ENCODE data around the gene TRIM26.
"Not testable (repeated sequence)": the region's sequence is repeated elsewhere in the genome, so short reads cannot be mapped to it uniquely, and the experiment has no call there.

The TRIM26 gene

DNA sequence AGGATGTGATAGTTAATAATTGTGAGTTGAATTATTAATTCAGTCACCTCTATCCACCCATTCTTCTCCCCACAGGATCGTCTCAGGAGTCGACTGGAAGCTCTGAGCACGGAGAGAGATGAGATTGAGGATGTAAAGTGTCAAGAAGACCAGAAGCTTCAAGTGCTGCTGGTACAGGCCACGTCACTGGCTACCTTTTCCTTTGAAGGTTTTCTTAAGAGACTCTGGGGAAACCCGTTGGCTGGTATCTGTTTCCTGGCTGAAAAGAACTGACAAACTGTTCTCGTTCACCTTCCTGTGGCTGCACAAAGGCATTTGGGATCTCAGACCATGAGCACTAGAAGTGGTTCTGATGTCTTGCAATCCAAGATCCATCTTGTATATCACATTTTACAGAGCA is 46.1 kb downstream of the TRIM26 start:
- Histone ChIP-seq H3K4me2 (no peak overlapping the region), H3K27ac (no peak overlapping the region), H3K79me2 (ENCODE audit: insufficient read depth, low read depth) (no peaks in the 10 kb centered on the region), H3K27me3 (ENCODE audit: insufficient read depth, low read depth) (no peaks in the 10 kb centered on the region), H3K4me3 (IDR thresholded peaks at IDR 0.05; ENCODE audit: insufficient read depth, low read depth, low read length) (no peak overlapping the region), H3K9ac (no peak overlapping the region), H3K36me3 (ENCODE audit: insufficient read depth) (no peaks in the 10 kb centered on the region), H3K4me1 (ENCODE audit: low read depth, poor library complexity, severe bottlenecking) (no peaks in the 10 kb centered on the region), H4K20me1 (ENCODE audit: insufficient read depth) (no peaks in the 10 kb centered on the region), H2AFZ (ENCODE audit: low read depth) (no peak overlapping the region)
- TF ChIP-seq, protein P1, sequence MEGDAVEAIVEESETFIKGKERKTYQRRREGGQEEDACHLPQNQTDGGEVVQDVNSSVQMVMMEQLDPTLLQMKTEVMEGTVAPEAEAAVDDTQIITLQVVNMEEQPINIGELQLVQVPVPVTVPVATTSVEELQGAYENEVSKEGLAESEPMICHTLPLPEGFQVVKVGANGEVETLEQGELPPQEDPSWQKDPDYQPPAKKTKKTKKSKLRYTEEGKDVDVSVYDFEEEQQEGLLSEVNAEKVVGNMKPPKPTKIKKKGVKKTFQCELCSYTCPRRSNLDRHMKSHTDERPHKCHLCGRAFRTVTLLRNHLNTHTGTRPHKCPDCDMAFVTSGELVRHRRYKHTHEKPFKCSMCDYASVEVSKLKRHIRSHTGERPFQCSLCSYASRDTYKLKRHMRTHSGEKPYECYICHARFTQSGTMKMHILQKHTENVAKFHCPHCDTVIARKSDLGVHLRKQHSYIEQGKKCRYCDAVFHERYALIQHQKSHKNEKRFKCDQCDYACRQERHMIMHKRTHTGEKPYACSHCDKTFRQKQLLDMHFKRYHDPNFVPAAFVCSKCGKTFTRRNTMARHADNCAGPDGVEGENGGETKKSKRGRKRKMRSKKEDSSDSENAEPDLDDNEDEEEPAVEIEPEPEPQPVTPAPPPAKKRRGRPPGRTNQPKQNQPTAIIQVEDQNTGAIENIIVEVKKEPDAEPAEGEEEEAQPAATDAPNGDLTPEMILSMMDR (conservative IDR thresholded peaks at IDR 0.05; ENCODE audit: low read depth, low read length) = no peak

- not testable (repeated sequence) for H3K4me2 ChIP-seq; H3K4me1 ChIP-seq (ENCODE audit: low read depth, poor library complexity, severe bottlenecking); H3K36me3 ChIP-seq (ENCODE audit: insufficient read depth); H3K27me3 ChIP-seq (ENCODE audit: insufficient read depth, low read depth); H3K4me3 ChIP-seq (IDR thresholded peaks at IDR 0.05; ENCODE audit: insufficient read depth, low read depth, low read length); H3K9ac ChIP-seq; H2AFZ ChIP-seq (ENCODE audit: low read depth); H4K20me1 ChIP-seq (ENCODE audit: insufficient read depth); H3K79me2 ChIP-seq (ENCODE audit: insufficient read depth, low read depth); H3K27ac ChIP-seq
These were observed 48.0 kb downstream of the TRIM26 start for GRCh38 chr6:30165238-30165637.

DNA sequence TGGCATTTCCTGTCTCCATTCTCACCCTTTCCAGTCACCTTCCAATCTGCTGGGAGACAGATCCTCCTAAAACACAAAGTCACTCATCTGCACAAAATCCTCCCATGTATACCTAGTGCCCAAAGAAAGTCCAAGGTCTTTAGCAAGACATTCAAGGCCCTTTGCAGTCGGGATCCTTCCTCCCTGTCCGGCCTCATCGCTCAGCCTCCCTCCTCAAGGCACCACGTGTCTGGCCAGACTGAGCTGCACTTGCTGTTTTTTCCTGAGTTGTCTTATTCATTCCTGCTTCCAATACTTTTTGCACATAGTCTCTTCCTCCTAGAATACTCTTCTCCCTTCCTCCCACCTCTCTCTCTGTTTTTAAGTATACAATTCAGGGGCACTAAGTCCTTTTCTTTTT is 48.5 kb downstream of the TRIM26 start:
- no peaks in the 10 kb centered on the region for H3K36me3 ChIP-seq (ENCODE audit: insufficient read depth)
- H3K4me1 ChIP-seq (ENCODE audit: low read depth, poor library complexity, severe bottlenecking) = no peaks in the 10 kb centered on the region
- no peak overlapping the region for H3K27ac ChIP-seq
- TF ChIP-seq, protein P1 (conservative IDR thresholded peaks at IDR 0.05; ENCODE audit: low read depth, low read length) = no peak
- no peak overlapping the region for H3K9ac ChIP-seq
- no peak overlapping the region for H2AFZ ChIP-seq (ENCODE audit: low read depth)
- H3K27me3 ChIP-seq (ENCODE audit: insufficient read depth, low read depth) = no peaks in the 10 kb centered on the region
- no peaks in the 10 kb centered on the region for H3K79me2 ChIP-seq (ENCODE audit: insufficient read depth, low read depth)
- no peaks in the 10 kb centered on the region for H4K20me1 ChIP-seq (ENCODE audit: insufficient read depth)
- H3K4me2 ChIP-seq = no peak overlapping the region
- no peak overlapping the region for H3K4me3 ChIP-seq (IDR thresholded peaks at IDR 0.05; ENCODE audit: insufficient read depth, low read depth, low read length)

DNA sequence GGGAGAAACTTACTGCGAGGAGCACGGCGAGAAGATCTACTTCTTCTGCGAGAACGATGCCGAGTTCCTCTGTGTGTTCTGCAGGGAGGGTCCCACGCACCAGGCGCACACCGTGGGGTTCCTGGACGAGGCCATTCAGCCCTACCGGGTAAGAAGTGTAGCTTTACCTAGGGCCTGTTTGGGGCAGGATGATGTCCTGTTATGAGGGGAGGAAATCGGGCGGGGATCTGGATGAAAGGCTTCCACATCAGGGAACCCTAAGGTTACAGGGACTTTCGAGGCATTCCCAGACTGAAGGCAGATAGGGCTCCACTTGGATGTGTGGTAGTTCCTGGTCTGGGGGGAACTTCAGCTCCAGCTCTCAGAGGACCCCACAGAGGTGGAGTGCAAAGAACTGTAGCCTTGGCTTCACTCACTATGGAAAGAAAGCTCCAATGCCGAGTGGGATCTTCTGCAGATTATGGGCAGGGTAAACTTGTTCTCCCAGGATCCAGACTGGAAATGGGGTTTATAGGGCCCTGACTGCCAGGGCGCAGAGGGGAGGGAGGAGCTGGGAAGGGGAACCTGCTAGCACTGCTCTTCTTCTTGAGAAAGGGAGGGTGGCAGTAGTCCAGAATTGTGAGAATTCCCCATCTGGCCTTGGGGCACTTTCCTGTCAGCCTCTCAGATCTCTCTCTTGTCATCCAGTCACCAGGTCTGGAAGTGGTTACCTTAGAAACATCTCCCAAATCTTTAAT is 49.1 kb downstream of the TRIM26 start:
- Histone ChIP-seq H2AFZ (ENCODE audit: low read depth) (no peak overlapping the region), H3K4me1 (ENCODE audit: low read depth, poor library complexity, severe bottlenecking) (no peaks in the 10 kb centered on the region), H4K20me1 (ENCODE audit: insufficient read depth) (no peaks in the 10 kb centered on the region), H3K9ac (no peak overlapping the region), H3K79me2 (ENCODE audit: insufficient read depth, low read depth) (no peaks in the 10 kb centered on the region), H3K27me3 (ENCODE audit: insufficient read depth, low read depth) (no peaks in the 10 kb centered on the region), H3K4me2 (no peak overlapping the region), H3K36me3 (ENCODE audit: insufficient read depth) (no peaks in the 10 kb centered on the region), H3K27ac (no peak overlapping the region), H3K4me3 (IDR thresholded peaks at IDR 0.05; ENCODE audit: insufficient read depth, low read depth, low read length) (no peak overlapping the region)
- TF ChIP-seq, protein P1 (conservative IDR thresholded peaks at IDR 0.05; ENCODE audit: low read depth, low read length) = no peak

DNA sequence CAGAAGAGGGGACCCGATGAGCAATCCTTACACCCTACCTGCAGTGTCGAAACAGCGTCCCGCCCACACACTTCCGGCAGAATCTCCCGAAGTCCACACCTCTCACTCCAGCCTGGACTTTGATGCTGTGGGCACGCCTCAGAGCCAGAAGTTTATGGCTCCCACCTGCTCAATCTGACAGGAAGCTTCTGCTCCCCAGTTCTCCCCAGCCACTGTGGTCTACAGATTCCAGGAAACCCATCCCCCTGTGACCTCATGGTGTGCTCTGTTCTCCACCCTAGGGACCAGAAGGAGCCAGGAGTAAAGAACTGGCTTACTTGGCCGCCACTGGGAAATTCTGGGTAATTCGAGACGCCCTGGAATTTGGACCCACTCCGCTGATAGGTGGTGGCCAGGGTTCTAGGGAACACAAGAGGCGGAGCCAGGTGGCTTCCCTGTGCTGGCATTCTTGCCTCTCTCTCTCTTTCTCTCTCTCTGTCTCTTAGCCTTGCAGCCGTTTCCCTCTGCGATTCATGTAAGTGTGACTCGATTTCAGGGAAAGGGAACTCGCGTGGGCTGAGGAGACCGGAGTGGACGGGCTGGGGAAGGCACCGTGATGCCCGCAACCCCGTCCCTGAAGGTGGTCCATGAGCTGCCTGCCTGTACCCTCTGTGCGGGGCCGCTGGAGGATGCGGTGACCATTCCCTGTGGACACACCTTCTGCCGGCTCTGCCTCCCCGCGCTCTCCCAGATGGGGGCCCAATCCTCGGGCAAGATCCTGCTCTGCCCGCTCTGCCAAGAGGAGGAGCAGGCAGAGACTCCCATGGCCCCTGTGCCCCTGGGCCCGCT is 49.9 kb downstream of the TRIM26 start, which contains the start of gene TRIM15:
TSS of gene TRIM15 (plus strand) at position 457 of the 828 bp plus-strand sequence. CDS start at position 596, 139 bp downstream.
- Histone ChIP-seq H4K20me1 (ENCODE audit: insufficient read depth) (no peaks in the 10 kb centered on the region), H3K4me1 (ENCODE audit: low read depth, poor library complexity, severe bottlenecking) (no peaks in the 10 kb centered on the region), H2AFZ (ENCODE audit: low read depth) (no peak within 1 kb of the TSS), H3K79me2 (ENCODE audit: insufficient read depth, low read depth) (no peaks in the 10 kb centered on the region), H3K4me3 (IDR thresholded peaks at IDR 0.05; ENCODE audit: insufficient read depth, low read depth, low read length) (no peak within 1 kb of the TSS), H3K27ac (no peak within 1 kb of the TSS), H3K36me3 (ENCODE audit: insufficient read depth) (no peaks in the 10 kb centered on the region), H3K9ac (no peak within 1 kb of the TSS), H3K4me2 (no peak within 1 kb of the TSS), H3K27me3 (ENCODE audit: insufficient read depth, low read depth) (no peaks in the 10 kb centered on the region)
- TF ChIP-seq, protein P1 (conservative IDR thresholded peaks at IDR 0.05; ENCODE audit: low read depth, low read length) = no peak

Data from KMS-11 (cell line).